SU-DHL-6 (cell line): ENCODE results near the gene UROC1.

Experiments
- CTCF ChIP-seq: fragments of 200-600 bp; sonication (generic); IDR thresholded peaks from one replicate; pipeline ENCODE4 v1.5.1; 2017; ENCODE audit warnings: antibody characterized with exemption, mild to moderate bottlenecking, low read length, moderate library complexity; ENCODE audit not compliant: insufficient read depth, poor library complexity, severe bottlenecking
- EZH2phosphoT487 ChIP-seq: fragments of 200-600 bp; sonication (generic), shearing (Covaris generic); conservative IDR thresholded peaks from 2 replicates; pipeline ENCODE4 v1.6.1; 2018; ENCODE audit warnings: mild to moderate bottlenecking, antibody characterized with exemption, low read length, moderate library complexity, mixed read lengths

GRCh38 chr3:126537116-126537729, 19.6 kb upstream of the UROC1 start:
- TF ChIP-seq CTCF (no peak), EZH2phosphoT487 (no peak)
